B cell (primary cell): ENCODE measurements around the gene ST6GALNAC3. TPM values are rescaled to one million over a fixed set of nuclear protein-coding genes. Genes with fewer than 3 reads are reported as not detected.
A peak's percentile ranks its signal among the peaks of the same experiment; 100 is the strongest.

Experiments
- ATAC-seq: fragments of 200-7000 bp; cut with Tn5 transposase; one replicate; pipeline ENCODE4 v1.10.0; 2021; ENCODE audit warnings: low read depth, mild to moderate bottlenecking, moderate number of reproducible peaks, moderate library complexity
- CTCF ChIA-PET: fragments of 350-600 bp; sonication (Branson Sonifier 250); formaldehyde crosslinking; loops from one replicate; lab custom pipeline; 2021; ENCODE audit warnings: antibody characterized with exemption, inconsistent platforms; lab: Charles Lee
- POLR2A ChIA-PET: fragments of 350-600 bp; sonication (Branson Sonifier 250); formaldehyde crosslinking; loops from one replicate; lab custom pipeline; 2021; ENCODE audit warnings: antibody characterized with exemption; lab: Charles Lee
- DNase-seq: peaks from one replicate; pipeline ENCODE4 v3.0.0; 2013
- H2AFZ ChIP-seq: 2 replicates; pipeline ENCODE4 v1.6.1; 2012; ENCODE audit warnings: mild to moderate bottlenecking, low read depth, low read length; ENCODE audit not compliant: insufficient read depth, poor library complexity, severe bottlenecking
- H3K27ac ChIP-seq, 2 donors: 1 replicate in 1 of 2; 2 replicates in 1 of 2; pipeline ENCODE4 v1.5.1; 2012 to 2013; ENCODE audit warnings: low read length in 2 of 2, mild to moderate bottlenecking in 2 of 2, moderate library complexity in 1 of 2
- H3K27me3 ChIP-seq, 4 experiments: fragments of 200-600 bp in 1 of 4; sonication (generic) in 1 of 4; replicated peaks in 1 of 4; 1 replicate in 2 of 4; 2 replicates in 2 of 4; pipeline versions ENCODE4 v1.6.1 to v1.7.0; 2013 to 2016; ENCODE audit warnings: low read length in 3 of 4, mild to moderate bottlenecking in 2 of 4, mixed read lengths in 1 of 4, moderate library complexity in 1 of 4; ENCODE audit not compliant: insufficient read depth in 4 of 4, control insufficient read depth in 3 of 4; ENCODE audit errors: control extremely low read depth in 1 of 4
- H3K36me3 ChIP-seq, 2 experiments: replicated peaks in 1 of 2; 1 replicate in 1 of 2; 2 replicates in 1 of 2; pipeline versions ENCODE4 v1.6.1 to v1.7.1; 2013; ENCODE audit warnings: low read length in 1 of 2; ENCODE audit not compliant: insufficient read depth in 2 of 2, control insufficient read depth in 1 of 2; ENCODE audit errors: control extremely low read depth in 1 of 2, extremely low read depth in 1 of 2
- H3K4me1 ChIP-seq, 2 donors: fragments of 200-600 bp in 1 of 2; sonication (generic) in 1 of 2; 1 replicate in 1 of 2; 2 replicates in 1 of 2; pipeline versions ENCODE4 v1.5.1 to v1.6.1; 2013 to 2017; ENCODE audit warnings: low read length in 2 of 2; ENCODE audit not compliant: control insufficient read depth in 2 of 2, insufficient read depth in 2 of 2
- H3K4me2 ChIP-seq: replicated peaks from 2 replicates; pipeline ENCODE3; 2012; ENCODE audit warnings: mild to moderate bottlenecking, low read depth, low read length; ENCODE audit not compliant: poor library complexity, severe bottlenecking
- H3K4me3 ChIP-seq, 5 experiments: fragments of 200-600 bp in 1 of 5; sonication (generic) in 1 of 5; 1 replicate in 3 of 5; 2 replicates in 2 of 5; pipeline versions ENCODE4 v1.5.1 to v1.7.0; 2011 to 2016; ENCODE audit warnings: low read length in 4 of 5, mild to moderate bottlenecking in 4 of 5, low read depth in 2 of 5, control low read depth in 1 of 5, moderate library complexity in 1 of 5; ENCODE audit not compliant: insufficient read depth in 1 of 5; ENCODE audit errors: control extremely low read depth in 1 of 5, extremely low read depth in 1 of 5
- H3K79me2 ChIP-seq: fragments of 200-600 bp; sonication (generic); one replicate; pipeline ENCODE4 v1.6.0; 2016; ENCODE audit warnings: low read length; ENCODE audit not compliant: control insufficient read depth, insufficient read depth
- H3K9ac ChIP-seq: fragments of 200-600 bp; sonication (generic); 2 replicates; pipeline ENCODE4 v1.6.1; 2017; ENCODE audit warnings: mild to moderate bottlenecking, low read length, moderate library complexity
- H3K9me3 ChIP-seq, 3 donors: one replicate each; pipeline versions ENCODE4 v1.6.1 to v1.7.1; 2013; ENCODE audit warnings: low read length in 2 of 3; ENCODE audit not compliant: control insufficient read depth in 2 of 3, insufficient read depth in 1 of 3; ENCODE audit errors: control extremely low read depth in 1 of 3
- H4K20me1 ChIP-seq: 2 replicates; pipeline ENCODE4 v1.6.0; 2012; ENCODE audit warnings: mild to moderate bottlenecking, low read length; ENCODE audit not compliant: insufficient read depth, control insufficient read depth, poor library complexity, severe bottlenecking
- H3K27ac Mint-ChIP-seq: one replicate; pipeline ENCODE4 v1.8.0; 2021; ENCODE audit warnings: mixed read lengths
- H3K27me3 Mint-ChIP-seq: one replicate; pipeline ENCODE4 v1.8.0; 2021; ENCODE audit warnings: mixed read lengths
- H3K4me1 Mint-ChIP-seq: one replicate; pipeline ENCODE4 v1.8.0; 2021; ENCODE audit warnings: mixed read lengths
- H3K4me3 Mint-ChIP-seq: one replicate; pipeline ENCODE4 v1.8.0; 2021; ENCODE audit warnings: mixed read lengths
- H3K9me3 Mint-ChIP-seq: one replicate; pipeline ENCODE4 v1.8.0; 2022; ENCODE audit warnings: mixed read lengths; ENCODE audit not compliant: insufficient read depth
- EZH2 ChIP-seq: IDR thresholded peaks from 2 replicates; pipeline ENCODE4 v1.6.1; 2012; ENCODE audit warnings: borderline replicate concordance, low read depth, mild to moderate bottlenecking, moderate library complexity, low read length; ENCODE audit not compliant: insufficient read depth, poor library complexity, severe bottlenecking
- WGBS: methylation state at CpG from one replicate; pipeline ENCODE4 v1.1.5; 2013; ENCODE audit warnings: missing lambda C conversion rate; ENCODE audit not compliant: insufficient coverage; 5-methylcytosine and 5-hydroxymethylcytosine counted together
- intact Hi-C: fragments of 100-400 bp; cut with micrococcal nuclease; formaldehyde crosslinking; loops from one replicate; pipeline ENCODE4 v1.10.0; 2022
- polyA plus RNA-seq: library from polyadenylated mRNA; depleted of rRNA; stranded (reverse); fragments of >200 nt; gene quantifications from 2 replicates; pipeline ENCODE4 v1.2.3, GENCODE V29; 2012
- total RNA-seq, 2 donors: library from RNA; stranded (reverse); fragments of 120-200 nt in 1 of 2; gene quantifications; 1 replicate in 1 of 2; 2 replicates in 1 of 2; pipeline versions ENCODE4 v1.2.3 to v1.2.4, GENCODE V29; 2013 to 2022
- TF ChIP-seq, protein P1 (sequence below): fragments of 200-600 bp; IDR thresholded peaks from one replicate; pipeline ENCODE4 v1.8.0; 2022; ENCODE audit warnings: antibody characterized with exemption, mild to moderate bottlenecking

The ST6GALNAC3 gene
- total and polyA plus RNA-seq, 2 donors (not counting 1 experiment from before 2014, with no cell fraction given), result 3.0 to 17.3 TPM

DNA sequence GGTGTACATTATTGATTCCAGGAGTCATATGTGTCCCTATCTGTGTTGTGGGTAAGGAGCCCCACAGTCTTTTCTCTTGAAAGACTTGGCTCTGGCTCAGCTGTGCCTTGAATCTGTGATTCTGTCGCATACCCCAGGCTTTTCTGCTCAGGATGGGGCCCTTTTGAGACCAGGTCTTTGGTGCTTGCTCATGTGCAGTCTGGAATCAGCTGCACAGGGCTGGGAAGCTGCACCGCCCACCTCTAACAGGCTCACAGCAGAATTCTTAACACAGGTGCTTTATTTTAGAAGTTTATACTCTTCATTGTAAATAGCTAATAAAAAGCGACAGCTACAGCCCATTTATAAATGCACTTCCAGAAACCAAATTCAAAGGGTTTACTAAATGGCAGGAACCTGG, 61.3 kb downstream of the ST6GALNAC3 start:
- ChIA-PET CTCF (interaction anchor here (1.4 to 2.1 kb wide), 2 partner anchors 11 to 18 kb away, joined by 4 to 5 read pairs; no protein-coding TSS in a partner anchor), POLR2A (no interaction called here)
- Histone ChIP-seq H4K20me1 (no peaks in the 10 kb centered on the region), H3K36me3 (no peaks in the 10 kb centered on the region), H3K9ac (no peak overlapping the region), H3K4me2 (no peak overlapping the region), H2AFZ (no peak overlapping the region), H3K27ac (no peak overlapping the region), H3K9me3 (no peaks in the 10 kb centered on the region), H3K4me3 (no peak overlapping the region), H3K27me3 (no peaks in the 10 kb centered on the region), H3K4me1 (peaks cover 6 to 12% of the 10 kb centered on the region in 2 donors), H3K79me2 (no peaks in the 10 kb centered on the region)
- intact Hi-C loops, result no loop called here
- H3K27ac Mint-ChIP-seq, result no peak overlapping the region
- DNase-seq (no peak), ATAC-seq (no peak)
- no peaks in the 10 kb centered on the region for H3K9me3 Mint-ChIP-seq
- no peaks in the 10 kb centered on the region for H3K27me3 Mint-ChIP-seq
- no peak overlapping the region for H3K4me3 Mint-ChIP-seq
- peaks cover 14% of the 10 kb centered on the region for H3K4me1 Mint-ChIP-seq
- TF ChIP-seq EZH2, result no peak
- WGBS, result 100% methylated on average over 1 of the region's 3 CpGs

DNA sequence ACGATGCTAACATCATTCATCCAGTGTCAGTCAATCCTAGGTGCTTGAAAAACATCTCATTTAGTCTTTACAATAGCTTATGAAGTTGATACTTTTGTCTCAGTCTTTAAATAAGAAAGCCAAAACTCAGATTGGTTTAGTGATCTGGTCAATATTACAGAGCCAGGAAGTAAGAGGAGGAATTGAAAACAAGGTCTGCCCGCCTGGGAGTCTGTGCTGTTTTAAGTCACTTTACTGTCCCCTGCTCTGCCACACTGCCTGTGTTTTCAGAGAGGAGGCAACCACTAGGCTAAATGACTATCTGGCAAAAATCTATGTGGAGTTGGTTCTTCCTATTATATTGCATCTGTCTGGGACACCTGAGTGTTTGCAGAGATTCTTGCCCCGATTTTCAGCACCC, 62.3 kb downstream of the ST6GALNAC3 start:
- Mint-ChIP-seq H3K27ac (no peak overlapping the region), H3K27me3 (no peaks in the 10 kb centered on the region), H3K4me3 (no peak overlapping the region), H3K9me3 (no peaks in the 10 kb centered on the region), H3K4me1 (peaks cover 14% of the 10 kb centered on the region)
- peaks cover 6 to 12% of the 10 kb centered on the region in 2 donors for H3K4me1 ChIP-seq
- H3K4me3 ChIP-seq, result no peak overlapping the region
- DNase-seq, result peak; percentile 19
- H3K9me3 ChIP-seq, result no peaks in the 10 kb centered on the region
- 30% methylated on average over 2 of the region's 3 CpGs for WGBS
- ATAC-seq, result peak; percentile 33
- H3K27me3 ChIP-seq, result no peaks in the 10 kb centered on the region
- H3K4me2 ChIP-seq, result peak overlapping the region; percentile 5
- no peaks in the 10 kb centered on the region for H3K79me2 ChIP-seq
- CTCF ChIA-PET, result interaction anchor here (2.1 kb wide), 1 partner anchor 17 kb away, joined by 5 read pairs; no protein-coding TSS in a partner anchor
- no peak overlapping the region for H3K27ac ChIP-seq
- TF ChIP-seq, protein P1, sequence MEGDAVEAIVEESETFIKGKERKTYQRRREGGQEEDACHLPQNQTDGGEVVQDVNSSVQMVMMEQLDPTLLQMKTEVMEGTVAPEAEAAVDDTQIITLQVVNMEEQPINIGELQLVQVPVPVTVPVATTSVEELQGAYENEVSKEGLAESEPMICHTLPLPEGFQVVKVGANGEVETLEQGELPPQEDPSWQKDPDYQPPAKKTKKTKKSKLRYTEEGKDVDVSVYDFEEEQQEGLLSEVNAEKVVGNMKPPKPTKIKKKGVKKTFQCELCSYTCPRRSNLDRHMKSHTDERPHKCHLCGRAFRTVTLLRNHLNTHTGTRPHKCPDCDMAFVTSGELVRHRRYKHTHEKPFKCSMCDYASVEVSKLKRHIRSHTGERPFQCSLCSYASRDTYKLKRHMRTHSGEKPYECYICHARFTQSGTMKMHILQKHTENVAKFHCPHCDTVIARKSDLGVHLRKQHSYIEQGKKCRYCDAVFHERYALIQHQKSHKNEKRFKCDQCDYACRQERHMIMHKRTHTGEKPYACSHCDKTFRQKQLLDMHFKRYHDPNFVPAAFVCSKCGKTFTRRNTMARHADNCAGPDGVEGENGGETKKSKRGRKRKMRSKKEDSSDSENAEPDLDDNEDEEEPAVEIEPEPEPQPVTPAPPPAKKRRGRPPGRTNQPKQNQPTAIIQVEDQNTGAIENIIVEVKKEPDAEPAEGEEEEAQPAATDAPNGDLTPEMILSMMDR, result no peak
- TF ChIP-seq EZH2, result no peak
- intact Hi-C loops, result no loop called here
- POLR2A ChIA-PET, result no interaction called here
- no peak overlapping the region for H2AFZ ChIP-seq
- no peaks in the 10 kb centered on the region for H3K36me3 ChIP-seq
- no peaks in the 10 kb centered on the region for H4K20me1 ChIP-seq
- no peak overlapping the region for H3K9ac ChIP-seq
